GM12874 (cell line): ENCODE data around the gene SLITRK6.

Source experiments
- TF ChIP-seq, protein P1 (sequence below): IDR thresholded peaks from 2 replicates; pipeline ENCODE4 v1.5.1; 2011; ENCODE audit warnings: low read depth, mild to moderate bottlenecking, control low read depth, low read length, moderate library complexity; ENCODE audit not compliant: insufficient read depth

Gene SLITRK6

DNA sequence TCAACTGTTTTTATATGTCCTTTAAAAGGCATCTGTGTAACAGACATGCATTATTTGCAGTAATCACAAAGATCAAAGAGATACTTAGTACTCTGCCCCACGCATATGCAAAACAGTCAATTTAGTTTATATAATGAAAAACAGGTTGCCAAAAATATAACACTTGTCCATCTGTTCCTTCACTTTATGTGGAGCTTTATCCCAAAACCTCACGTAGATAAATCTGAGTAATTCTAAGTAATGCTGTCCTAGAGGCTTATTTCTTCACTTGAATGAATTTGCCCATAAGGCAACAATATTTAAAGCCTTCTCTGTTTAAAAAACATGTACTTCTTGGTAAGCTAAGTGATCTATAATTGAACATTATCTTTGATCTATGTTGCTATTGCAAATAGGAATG, 20.3 kb upstream of the SLITRK6 start:
- TF ChIP-seq, protein P1, sequence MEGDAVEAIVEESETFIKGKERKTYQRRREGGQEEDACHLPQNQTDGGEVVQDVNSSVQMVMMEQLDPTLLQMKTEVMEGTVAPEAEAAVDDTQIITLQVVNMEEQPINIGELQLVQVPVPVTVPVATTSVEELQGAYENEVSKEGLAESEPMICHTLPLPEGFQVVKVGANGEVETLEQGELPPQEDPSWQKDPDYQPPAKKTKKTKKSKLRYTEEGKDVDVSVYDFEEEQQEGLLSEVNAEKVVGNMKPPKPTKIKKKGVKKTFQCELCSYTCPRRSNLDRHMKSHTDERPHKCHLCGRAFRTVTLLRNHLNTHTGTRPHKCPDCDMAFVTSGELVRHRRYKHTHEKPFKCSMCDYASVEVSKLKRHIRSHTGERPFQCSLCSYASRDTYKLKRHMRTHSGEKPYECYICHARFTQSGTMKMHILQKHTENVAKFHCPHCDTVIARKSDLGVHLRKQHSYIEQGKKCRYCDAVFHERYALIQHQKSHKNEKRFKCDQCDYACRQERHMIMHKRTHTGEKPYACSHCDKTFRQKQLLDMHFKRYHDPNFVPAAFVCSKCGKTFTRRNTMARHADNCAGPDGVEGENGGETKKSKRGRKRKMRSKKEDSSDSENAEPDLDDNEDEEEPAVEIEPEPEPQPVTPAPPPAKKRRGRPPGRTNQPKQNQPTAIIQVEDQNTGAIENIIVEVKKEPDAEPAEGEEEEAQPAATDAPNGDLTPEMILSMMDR = no peak

DNA sequence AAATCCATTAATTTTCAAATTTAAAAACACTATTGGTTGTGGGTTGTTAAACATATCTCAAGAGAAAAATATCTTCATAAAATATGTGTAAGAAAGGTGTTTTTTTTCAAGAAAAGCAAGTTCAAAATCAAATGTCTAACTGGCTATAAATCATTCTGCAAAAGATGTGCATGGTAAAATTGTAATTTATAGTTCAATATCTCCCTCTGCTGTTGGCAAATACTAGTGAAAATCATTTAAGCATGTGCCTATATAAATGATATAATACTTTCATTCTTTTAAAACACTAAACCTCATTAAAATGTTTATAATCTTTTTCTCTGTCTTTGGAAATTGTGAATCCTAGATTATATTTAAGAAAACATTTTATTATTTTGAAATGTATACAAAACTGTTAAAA, 17.2 kb upstream of the SLITRK6 start:
- TF ChIP-seq, protein P1 = no peak

DNA sequence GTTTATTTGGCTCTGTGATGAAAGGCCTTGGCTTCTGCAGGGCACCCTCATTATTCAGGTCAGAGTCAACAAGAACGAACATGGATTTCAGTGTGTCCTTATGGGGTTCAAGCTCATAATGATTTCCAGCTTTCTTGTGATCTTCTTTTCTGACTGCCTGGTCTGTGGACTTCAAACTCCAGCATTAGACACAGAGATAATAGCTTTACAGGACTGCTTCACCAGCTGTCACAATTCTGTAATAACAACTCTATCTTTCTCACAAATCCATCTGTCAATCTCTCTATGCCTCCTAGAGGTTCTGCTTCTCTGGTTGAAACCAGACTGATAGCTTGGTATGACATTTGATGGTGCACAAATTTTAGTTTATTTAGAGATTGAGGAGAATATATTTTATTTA, 13.1 kb upstream of the SLITRK6 start:
- TF ChIP-seq, protein P1 = no peak

DNA sequence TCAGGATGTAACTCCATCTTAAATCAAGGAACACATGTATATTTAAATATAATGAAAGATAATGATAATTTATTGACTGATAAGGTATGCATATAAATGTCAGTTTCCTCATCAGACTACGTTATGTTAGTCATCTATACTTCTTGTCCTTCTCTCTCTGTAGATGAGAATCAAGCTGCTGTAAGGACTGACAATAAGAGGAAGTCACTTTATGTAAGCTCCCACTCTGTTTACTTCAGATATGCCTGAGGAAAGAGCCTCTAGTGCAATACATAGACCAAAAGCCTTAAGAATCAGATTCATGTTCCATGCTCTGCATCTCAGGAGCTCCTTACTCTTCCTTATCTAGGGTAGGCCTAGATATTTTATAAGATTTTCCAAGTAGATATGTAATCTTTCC, 9.6 kb upstream of the SLITRK6 start:
- TF ChIP-seq, protein P1 = no peak

DNA sequence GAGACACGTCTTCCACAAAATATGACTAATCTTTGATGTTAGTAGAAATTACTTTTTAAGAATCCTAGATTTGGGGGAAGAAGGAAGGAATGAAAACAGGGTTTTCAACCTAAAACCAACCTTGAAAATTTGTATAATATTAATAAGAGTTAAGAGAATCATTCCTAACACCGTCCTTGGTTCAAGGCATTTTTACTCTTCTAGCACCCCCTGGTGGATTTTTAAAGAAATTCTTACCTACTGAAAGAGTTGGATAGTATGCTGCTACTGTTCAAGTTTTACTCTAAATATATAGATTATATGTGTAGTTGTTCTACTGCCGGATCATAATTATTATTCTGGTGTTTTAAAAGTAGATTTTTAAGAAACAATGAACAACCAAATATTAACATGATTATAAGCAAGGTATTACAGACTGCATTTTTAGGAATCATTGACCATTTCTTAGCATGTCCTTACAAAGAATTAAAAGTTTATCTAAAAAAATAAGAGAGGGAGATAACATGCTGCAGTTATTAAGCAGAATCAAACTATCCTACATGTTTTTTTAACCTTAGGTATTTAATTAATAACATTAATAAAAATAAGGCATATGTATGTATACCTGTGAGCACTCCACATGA, 7.4 kb upstream of the SLITRK6 start:
- TF ChIP-seq, protein P1 = 0 out of 2 replicates have a peak, but pooled peaks have one; percentile 14

DNA sequence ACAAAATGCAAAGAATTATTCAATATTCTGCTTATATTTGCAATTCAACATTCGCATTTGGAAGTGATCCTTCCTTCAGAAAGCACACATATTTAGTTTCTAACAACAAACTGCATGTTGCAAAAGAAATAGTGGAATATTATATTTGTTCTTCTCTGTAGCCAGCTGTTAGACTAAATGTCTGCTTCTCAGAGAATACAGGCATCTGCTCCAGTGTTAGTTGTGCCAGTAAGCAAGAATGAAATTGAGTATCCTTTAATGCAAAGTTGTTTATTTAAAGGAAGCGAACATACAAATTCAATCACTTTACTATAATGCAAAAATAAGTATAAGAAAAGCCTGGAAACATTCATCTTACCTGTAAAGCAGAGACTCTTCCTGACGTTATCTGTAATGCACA, 663 bp downstream of the SLITRK6 start:
- TF ChIP-seq, protein P1 = no peak

DNA sequence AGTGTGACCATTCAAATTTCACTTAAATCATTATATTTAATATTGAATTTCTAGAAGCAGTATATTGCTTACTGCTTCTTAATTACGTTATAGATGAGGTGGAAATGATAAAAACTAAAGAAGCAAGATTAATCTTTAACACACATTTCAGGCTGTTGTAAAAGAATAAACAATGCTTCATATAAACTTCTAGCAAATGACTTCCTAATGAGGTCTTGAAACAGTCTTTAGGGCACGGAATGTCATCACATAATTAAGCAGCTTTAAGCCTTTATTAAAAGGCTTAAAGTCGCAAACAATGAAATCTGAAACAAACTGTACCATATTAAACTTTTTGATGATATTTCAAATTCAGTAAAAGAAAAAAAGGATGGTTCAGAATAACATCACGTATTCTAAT, 1.9 kb downstream of the SLITRK6 start:
- TF ChIP-seq, protein P1 = no peak

DNA sequence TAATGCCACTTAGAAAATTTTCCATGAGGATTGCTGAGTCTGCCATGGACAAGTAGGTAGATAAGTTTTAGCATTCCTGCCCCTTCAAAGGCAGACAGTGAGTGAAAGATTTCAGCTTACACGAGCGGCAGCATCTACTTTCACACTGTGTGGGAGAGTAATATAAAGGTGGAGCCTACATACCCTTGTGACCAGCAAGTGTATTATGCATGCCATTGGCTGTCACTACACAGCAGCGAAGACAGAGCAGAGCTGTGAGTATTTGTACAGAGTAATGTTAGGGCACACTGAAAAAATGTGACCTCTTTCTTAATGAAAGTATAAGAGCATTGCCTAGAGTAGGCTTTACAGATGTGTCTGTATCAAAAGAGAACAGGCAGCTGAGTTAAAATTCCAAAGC, 14.0 kb downstream of the SLITRK6 start:
- TF ChIP-seq, protein P1 = no peak
